ENCODE data around the gene SESN2.

GRCh38 chr1:28248273-28249012 lies 10.9 kb upstream of the SESN2 start:
- TF ChIP-seq TAF1 (IDR thresholded peaks at IDR 0.05; ENCODE audit: borderline replicate concordance, low read depth, low read length) (no peak), POLR2AphosphoS5 (IDR thresholded peaks at IDR 0.05; ENCODE audit: low read depth, low read length) (no peak), POLR2A (IDR thresholded peaks at IDR 0.05; ENCODE audit: low read depth, low read length) (no peak)

All from GM12892 (cell line).